Urothelium cell line (cell line): ENCODE data around the gene ZRANB3.

Source experiments
- DNase-seq: peaks from one replicate; pipeline ENCODE4 v3.0.0; 2011; ENCODE audit warnings: low spot score, mixed read lengths
- FAIRE-seq: peaks from 2 replicates; lab custom pipeline; 2011; peaks lifted over from hg19 to GRCh38; lab: Jason Lieb, UNC

ZRANB3 gene

DNA sequence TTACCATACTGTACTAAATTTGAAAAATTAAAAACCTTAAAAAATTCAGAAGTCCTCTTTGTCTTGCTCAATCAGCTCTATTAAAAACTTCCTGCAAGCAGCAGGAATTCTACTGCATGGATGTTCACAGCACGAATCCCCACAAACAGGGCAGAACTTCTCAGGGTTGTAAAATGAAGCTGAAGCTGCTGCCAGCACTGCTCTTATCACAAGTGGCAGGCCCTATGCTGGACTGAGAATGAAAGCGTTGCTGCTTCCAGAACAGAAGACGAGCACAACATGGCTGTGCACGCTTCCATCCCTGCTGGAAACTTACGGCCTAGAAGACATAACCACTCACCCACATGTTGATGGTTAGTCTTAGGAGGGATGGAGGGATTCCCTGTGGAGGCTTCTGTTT, 345.0 kb downstream of the ZRANB3 start:
- no peak for DNase-seq

DNA sequence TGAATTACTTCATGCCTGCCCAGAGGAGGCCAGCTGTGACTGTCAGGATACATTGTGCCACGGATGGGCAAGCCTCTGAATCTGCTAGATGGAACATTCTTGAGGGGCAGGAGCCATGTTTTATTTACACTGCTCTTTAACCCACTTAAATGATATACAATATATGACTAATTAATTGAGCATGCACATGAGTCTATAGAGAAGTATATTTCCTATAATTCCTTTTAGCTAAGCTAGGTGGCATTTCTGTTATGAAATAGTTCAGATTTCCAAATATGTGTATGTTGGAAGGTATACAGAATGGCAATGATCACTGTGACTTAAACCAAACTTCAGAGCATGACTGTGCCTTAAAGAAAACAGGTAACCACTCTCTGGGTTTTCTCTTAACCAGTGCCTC, 347.2 kb downstream of the ZRANB3 start:
- FAIRE-seq, result no peak
- DNase-seq, result no peak

More for the DNA sequence above, 345.0 kb downstream of the ZRANB3 start:
- no peak for FAIRE-seq

DNA sequence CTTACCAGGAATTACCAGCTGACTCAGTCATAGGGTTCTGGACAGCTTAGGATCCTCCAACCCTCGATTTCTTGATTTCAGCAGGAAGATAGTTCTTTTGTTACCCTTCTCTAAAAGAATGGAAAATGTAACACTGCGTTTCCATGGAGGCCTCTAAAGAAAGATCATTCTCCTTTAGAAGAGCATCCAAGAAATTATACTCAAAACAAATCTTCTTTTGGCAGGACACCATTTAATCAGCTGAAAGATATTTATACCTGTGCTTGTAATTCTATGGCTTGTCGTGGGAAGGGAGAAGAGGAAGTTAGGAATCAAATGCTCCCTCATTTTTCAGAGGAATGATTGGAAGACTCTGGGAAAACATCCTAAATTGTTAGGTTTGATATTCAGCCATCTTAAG, 348.4 kb downstream of the ZRANB3 start:
- no peak for FAIRE-seq
- DNase-seq, result no peak

- DNase-seq (no peak), FAIRE-seq (no peak)
Observed at GRCh38 chr2:135182190-135182589, 348.8 kb downstream of the ZRANB3 start.

DNA sequence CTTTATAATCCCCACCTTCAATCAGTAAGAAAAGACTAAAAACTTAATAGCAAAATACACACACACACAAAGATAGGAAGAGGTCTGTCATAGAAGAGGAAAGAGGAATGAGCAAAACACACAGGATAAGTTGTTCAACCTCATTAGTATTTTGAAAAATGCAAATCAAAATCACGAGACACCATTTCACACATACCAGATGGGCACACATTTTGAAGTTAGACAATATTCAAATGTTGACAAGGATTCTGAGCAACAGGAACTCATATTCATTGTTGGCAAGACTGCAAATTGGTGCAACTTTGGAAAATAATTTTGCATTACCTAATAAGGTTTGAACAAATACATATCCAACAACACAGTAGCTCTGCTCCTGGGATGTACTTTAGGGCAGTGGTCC, 351.3 kb downstream of the ZRANB3 start:
- FAIRE-seq, result no peak

GRCh38 chr2:135175177-135175576, 355.8 kb downstream of the ZRANB3 start:
- DNase-seq, result no peak

More for the DNA sequence above, 351.3 kb downstream of the ZRANB3 start:
- no peak for DNase-seq

GRCh38 chr2:135174810-135175093, 356.3 kb downstream of the ZRANB3 start:
- DNase-seq, result no peak
- no peak for FAIRE-seq

More at GRCh38 chr2:135175177-135175576, 355.8 kb downstream of the ZRANB3 start:
- FAIRE-seq, result no peak

DNA sequence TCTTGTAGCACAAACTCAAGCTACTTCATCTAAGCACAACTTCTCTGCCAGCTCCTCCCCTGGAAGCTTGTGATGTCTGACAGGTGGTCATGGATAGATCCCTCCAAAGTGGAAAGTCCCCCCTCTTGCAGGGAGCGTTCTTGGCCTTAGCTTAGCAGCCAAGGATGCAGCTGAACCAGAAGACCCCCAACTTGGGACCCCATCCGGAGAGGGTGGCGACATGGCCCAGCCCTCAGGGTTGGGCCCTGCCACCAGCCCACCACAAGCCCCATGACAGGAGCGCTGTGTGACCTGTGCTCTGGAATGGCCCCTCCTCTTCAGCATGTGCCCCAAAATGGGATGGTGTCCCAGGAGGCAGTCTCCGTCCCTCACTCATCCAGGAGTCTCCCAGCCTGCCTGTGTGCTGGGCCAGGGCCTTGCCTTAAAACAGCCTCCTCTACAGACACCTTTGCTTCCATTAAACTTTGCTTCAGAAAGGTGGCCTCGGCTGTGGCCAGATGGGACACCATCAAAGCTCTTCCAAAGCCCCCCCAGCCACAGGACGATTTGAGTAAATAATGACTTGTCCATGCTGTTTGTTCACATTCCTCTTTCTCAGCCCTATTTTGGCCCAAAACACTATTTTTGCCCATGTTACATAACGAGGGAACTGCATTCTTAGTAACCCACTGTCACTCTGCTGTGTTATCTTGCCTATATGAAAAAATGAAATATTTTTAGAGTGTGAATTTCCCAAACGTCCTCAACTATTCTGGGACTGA, 356.8 kb downstream of the ZRANB3 start:
- DNase-seq, result no peak
- FAIRE-seq, result no peak

- DNase-seq, result no peak
- no peak for FAIRE-seq
Observed at GRCh38 chr2:135169900-135170753, 360.9 kb downstream of the ZRANB3 start.

DNA sequence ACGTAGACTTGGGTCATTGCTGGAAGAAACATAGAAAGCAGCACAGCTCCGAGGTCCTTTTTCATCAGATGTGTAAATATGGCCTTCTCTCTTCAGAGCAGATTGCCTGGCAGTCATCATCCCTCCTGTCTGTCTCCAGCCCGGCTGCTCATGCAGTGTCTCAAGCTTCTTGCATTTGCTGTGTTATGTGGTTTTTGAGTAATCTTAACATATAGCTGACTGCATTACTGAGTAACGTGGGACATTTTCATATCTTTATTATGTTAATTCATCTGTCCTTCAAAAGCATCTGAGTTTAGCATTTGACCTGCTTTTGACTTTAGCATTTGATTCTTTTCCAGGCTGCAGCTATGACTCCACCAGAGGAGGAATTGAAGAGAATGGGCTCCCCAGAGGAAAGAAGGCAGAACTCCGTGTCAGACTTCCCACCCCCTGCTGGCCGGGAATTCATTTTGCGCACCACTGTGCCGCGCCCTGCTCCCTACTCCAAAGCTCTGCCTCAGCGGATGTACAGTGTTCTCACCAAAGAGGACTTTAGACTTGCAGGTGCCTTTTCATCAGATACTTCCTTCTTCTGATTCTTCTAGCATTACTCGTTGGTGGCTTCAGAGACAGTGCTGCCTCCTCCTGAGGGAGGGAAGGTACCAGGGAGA, 362.7 kb downstream of the ZRANB3 start:
- no peak for FAIRE-seq
- no peak for DNase-seq

GRCh38 chr2:135167273-135167672, 363.7 kb downstream of the ZRANB3 start:
- FAIRE-seq, result no peak

GRCh38 chr2:135164431-135164830, 366.6 kb downstream of the ZRANB3 start:
- DNase-seq, result no peak
- no peak for FAIRE-seq

More at GRCh38 chr2:135167273-135167672, 363.7 kb downstream of the ZRANB3 start:
- DNase-seq, result no peak

- FAIRE-seq, result no peak
- no peak for DNase-seq
Observed at GRCh38 chr2:135163901-135164300, 367.1 kb downstream of the ZRANB3 start.

DNA sequence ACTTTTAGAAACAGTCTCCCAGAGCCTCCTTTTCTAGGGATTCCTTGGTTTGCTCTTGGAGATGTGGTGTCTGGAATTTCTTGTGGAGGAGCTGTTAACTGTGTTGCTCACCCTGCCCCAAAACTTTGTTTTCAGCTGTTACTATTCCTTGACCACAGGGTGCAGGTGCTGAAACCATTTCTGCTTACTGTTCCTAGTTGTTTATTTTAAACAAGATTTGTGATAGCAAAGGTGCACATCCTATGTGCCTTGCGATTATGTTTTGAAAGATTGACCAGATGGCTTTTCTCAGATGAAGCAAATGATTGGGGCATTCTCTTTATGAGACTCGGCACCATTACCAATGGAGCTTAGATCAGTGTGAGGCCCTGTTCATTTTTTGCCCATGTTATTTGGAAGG, 367.7 kb downstream of the ZRANB3 start:
- FAIRE-seq (no peak), DNase-seq (no peak)

DNA sequence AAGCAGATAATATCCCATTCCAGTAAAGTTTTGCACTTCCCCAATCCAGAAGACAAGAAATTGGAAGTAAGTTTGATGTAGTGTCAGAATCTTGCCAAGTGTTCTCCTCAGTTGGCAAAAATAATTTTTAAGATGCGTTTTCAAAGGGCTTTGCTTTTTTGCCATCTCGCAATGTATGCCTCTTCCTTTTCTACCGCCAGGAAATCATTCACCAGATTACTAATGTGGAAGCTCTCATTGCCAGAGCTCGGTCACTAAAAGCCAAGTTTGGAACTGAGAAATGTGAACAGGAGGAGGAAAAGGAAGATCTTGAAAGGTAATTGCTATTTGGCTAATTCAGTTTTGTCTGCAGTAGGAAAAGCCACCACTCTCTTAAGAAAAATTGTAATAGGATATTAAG, 368.2 kb downstream of the ZRANB3 start:
- DNase-seq, result no peak
- no peak for FAIRE-seq

- FAIRE-seq (no peak), DNase-seq (no peak)
Observed at GRCh38 chr2:135162377-135162776, 368.6 kb downstream of the ZRANB3 start.

- no peak for DNase-seq
- FAIRE-seq, result peak; percentile 48
Observed at GRCh38 chr2:135159191-135159590, 371.8 kb downstream of the ZRANB3 start.

- FAIRE-seq (no peak), DNase-seq (no peak)
Observed at GRCh38 chr2:135157856-135158255, 373.2 kb downstream of the ZRANB3 start.

- DNase-seq, result no peak
- no peak for FAIRE-seq
Observed at GRCh38 chr2:135154962-135155361, 376.1 kb downstream of the ZRANB3 start.

DNA sequence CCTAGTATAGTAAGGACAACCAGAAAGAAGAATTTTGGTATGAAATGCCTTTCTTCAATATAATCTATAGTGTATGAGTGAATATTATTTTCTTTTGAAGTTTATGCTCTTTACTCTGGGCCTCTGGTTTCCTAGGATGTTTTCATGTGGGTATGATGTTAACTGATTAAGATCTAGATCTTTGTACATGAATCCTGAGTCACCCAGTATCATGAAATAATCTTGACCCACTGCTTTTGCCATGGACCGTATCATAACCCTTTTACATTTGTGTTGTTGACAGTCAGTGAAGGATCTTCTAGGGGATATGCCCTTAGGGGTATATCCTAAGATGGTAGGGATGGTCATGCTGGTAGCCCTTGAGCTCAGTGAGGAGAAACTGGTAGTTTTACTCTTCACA, 378.7 kb downstream of the ZRANB3 start:
- FAIRE-seq, result peak; percentile 42
- no peak for DNase-seq

- DNase-seq (no peak), FAIRE-seq (no peak)
Observed at GRCh38 chr2:135151615-135152014, 379.4 kb downstream of the ZRANB3 start.

DNA sequence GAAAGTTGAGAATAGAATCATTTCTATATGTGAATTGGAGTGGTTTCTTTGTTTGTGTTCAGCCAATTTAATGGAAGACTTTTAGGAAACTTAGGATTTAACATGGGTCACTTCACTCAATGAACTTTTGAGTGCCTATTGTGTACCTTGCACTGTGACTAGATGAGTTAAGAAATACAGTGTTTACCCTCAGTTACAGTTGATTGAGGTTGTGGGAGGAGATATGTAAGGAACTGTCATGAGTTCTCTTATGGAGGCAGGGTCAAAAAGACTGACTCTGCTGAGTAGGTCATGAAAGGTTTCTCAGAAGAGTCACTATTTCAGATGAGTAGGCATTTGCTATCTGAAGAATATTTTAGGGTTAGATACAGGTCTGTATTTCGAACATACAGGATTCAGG, 380.3 kb downstream of the ZRANB3 start:
- DNase-seq (no peak), FAIRE-seq (no peak)
